Keratinocyte (primary cell): ENCODE results near the gene UNG. TPM values are rescaled to one million over a fixed set of nuclear protein-coding genes. Genes with fewer than 3 reads are reported as not detected.

Experiments
- DNase-seq: peaks from one replicate; pipeline ENCODE4 v3.0.0-alpha.2; 2011; ENCODE audit warnings: low read depth, missing footprints, low spot score
- FAIRE-seq: peaks from 2 replicates; lab custom pipeline; 2011; peaks lifted over from hg19 to GRCh38; lab: Jason Lieb, UNC
- H2AFZ ChIP-seq: 2 replicates; pipeline ENCODE4 v1.6.0; 2012; ENCODE audit warnings: low read length, control low read depth, inconsistent platforms; ENCODE audit not compliant: control insufficient read depth
- H3K27ac ChIP-seq: 2 replicates; pipeline ENCODE4 v1.5.1; 2011; ENCODE audit warnings: low read length; ENCODE audit not compliant: control insufficient read depth, insufficient read depth
- H3K27me3 ChIP-seq: 3 replicates; pipeline ENCODE4 v1.6.0; 2011; ENCODE audit warnings: low read length; ENCODE audit not compliant: control insufficient read depth, insufficient read depth; ENCODE audit errors: extremely low read depth
- H3K36me3 ChIP-seq, 2 experiments: 2 replicates in 1 of 2; 3 replicates in 1 of 2; pipeline ENCODE4 v1.5.1; 2011; ENCODE audit warnings: low read length in 2 of 2, mild to moderate bottlenecking in 1 of 2; ENCODE audit not compliant: control insufficient read depth in 2 of 2, insufficient read depth in 2 of 2; ENCODE audit errors: extremely low read depth in 1 of 2
- H3K4me1 ChIP-seq: 3 replicates; pipeline ENCODE4 v1.5.1; 2011; ENCODE audit warnings: low read length; ENCODE audit not compliant: control insufficient read depth, insufficient read depth; ENCODE audit errors: extremely low read depth
- H3K4me2 ChIP-seq: 3 replicates; pipeline ENCODE4 v1.6.0; 2011; ENCODE audit warnings: low read depth, low read length; ENCODE audit not compliant: control insufficient read depth, insufficient read depth; ENCODE audit errors: extremely low read depth
- H3K4me3 ChIP-seq, 3 experiments: fragments of 200-600 bp in 1 of 3; sonication (generic) in 1 of 3; 2 replicates in 2 of 3; 3 replicates in 1 of 3; pipeline ENCODE4 v1.5.1; 2011 to 2016; ENCODE audit warnings: low read length in 3 of 3, mild to moderate bottlenecking in 3 of 3, control low read depth in 2 of 3, inconsistent platforms in 1 of 3, low read depth in 1 of 3, mixed read lengths in 1 of 3, mixed run types in 1 of 3, moderate library complexity in 1 of 3; ENCODE audit not compliant: control insufficient read depth in 2 of 3, insufficient read depth in 2 of 3; ENCODE audit errors: extremely low read depth in 1 of 3
- H3K79me2 ChIP-seq: 2 replicates; pipeline ENCODE4 v1.6.0; 2012; ENCODE audit warnings: low read length; ENCODE audit not compliant: control insufficient read depth, insufficient read depth
- H3K9ac ChIP-seq: 3 replicates; pipeline ENCODE4 v1.6.0; 2011; ENCODE audit warnings: low read length; ENCODE audit not compliant: control insufficient read depth, insufficient read depth; ENCODE audit errors: extremely low read depth
- H3K9me1 ChIP-seq: 3 replicates; pipeline ENCODE4 v1.6.0; 2011; ENCODE audit warnings: low read length; ENCODE audit not compliant: control insufficient read depth, insufficient read depth; ENCODE audit errors: extremely low read depth
- H3K9me3 ChIP-seq: 2 replicates; pipeline ENCODE4 v1.5.1; 2012; ENCODE audit warnings: low read depth, low read length; ENCODE audit not compliant: control insufficient read depth
- H4K20me1 ChIP-seq: 3 replicates; pipeline ENCODE4 v1.6.0; 2011; ENCODE audit warnings: low read length; ENCODE audit not compliant: control insufficient read depth, insufficient read depth; ENCODE audit errors: extremely low read depth
- CTCF ChIP-seq, 3 experiments: IDR thresholded peaks in 1 of 3; conservative IDR thresholded peaks in 1 of 3; optimal IDR thresholded peaks in 1 of 3; 2 replicates in 2 of 3; 3 replicates in 1 of 3; pipeline versions ENCODE3 to v1.5.1; 2011; ENCODE audit warnings: low read length in 3 of 3, mild to moderate bottlenecking in 3 of 3, moderate library complexity in 2 of 3, control low read depth in 1 of 3, inconsistent platforms in 1 of 3; ENCODE audit not compliant: insufficient read depth in 2 of 3; ENCODE audit errors: extremely low read depth in 1 of 3
- EZH2 ChIP-seq: IDR thresholded peaks from one replicate; pipeline ENCODE4 v1.6.1; 2012; ENCODE audit warnings: inconsistent platforms, mild to moderate bottlenecking, low read length, moderate library complexity
- dilution Hi-C: fragments of 300-500 bp; cut with MboI; formaldehyde crosslinking; loops from one replicate; pipeline ENCODE4 v1.7.0; 2020; ENCODE audit warnings: low sequenced_read_pairs; ENCODE audit not compliant: extremely low pct_ligation_motif_present
- polyA plus RNA-seq, 5 experiments: library from polyadenylated mRNA; depleted of rRNA in 3 of 5; stranded (reverse) in 3 of 5; stranded (forward) in 1 of 5; unstranded in 1 of 5; fragments of >200 nt; gene quantifications; 1 replicate in 1 of 5; 2 replicates in 3 of 5; 3 replicates in 1 of 5; pipeline versions ENCODE4 v1.2.1 to v1.2.3, GENCODE V29; 2011 to 2012; ENCODE audit warnings: missing spikeins in 2 of 5, low read depth in 1 of 5, low replicate concordance in 1 of 5

Gene UNG
- polyA plus RNA-seq, 1 donor (not counting 4 experiments of a cell fraction or from before 2014, with no cell fraction given): 26.3 TPM

- Histone ChIP-seq H3K9me3 (no peaks in the 10 kb centered on the region), H3K4me2 (peak overlapping the region; percentile 94), H3K27ac (no peak overlapping the region), H3K27me3 (peaks cover 5% of the 10 kb centered on the region), H3K9ac (peak overlapping the region; percentile 41), H3K36me3 (no peaks in the 10 kb centered on the region), H3K4me3 (peak overlapping the region; percentile 16 to 51 (median 44)), H2AFZ (peak overlapping the region; percentile 89), H4K20me1 (no peaks in the 10 kb centered on the region), H3K9me1 (no peaks in the 10 kb centered on the region), H3K79me2 (no peaks in the 10 kb centered on the region), H3K4me1 (peaks cover 8% of the 10 kb centered on the region)
- DNase-seq: no peak
- FAIRE-seq: no peak
- dilution Hi-C loops: no loop called here
- TF ChIP-seq EZH2 (no peak), CTCF (optimal IDR thresholded peaks at IDR 0.05 in 1 of 3, IDR thresholded peaks at IDR 0.05 in 1 of 3, conservative IDR thresholded peaks at IDR 0.05 in 1 of 3; ENCODE audit: extremely low read depth in 1 of 3, insufficient read depth in 2 of 3, low read length in 3 of 3) (no peak)
Observed at GRCh38 chr12:109153821-109154441, 56.5 kb downstream of the UNG start.

DNA sequence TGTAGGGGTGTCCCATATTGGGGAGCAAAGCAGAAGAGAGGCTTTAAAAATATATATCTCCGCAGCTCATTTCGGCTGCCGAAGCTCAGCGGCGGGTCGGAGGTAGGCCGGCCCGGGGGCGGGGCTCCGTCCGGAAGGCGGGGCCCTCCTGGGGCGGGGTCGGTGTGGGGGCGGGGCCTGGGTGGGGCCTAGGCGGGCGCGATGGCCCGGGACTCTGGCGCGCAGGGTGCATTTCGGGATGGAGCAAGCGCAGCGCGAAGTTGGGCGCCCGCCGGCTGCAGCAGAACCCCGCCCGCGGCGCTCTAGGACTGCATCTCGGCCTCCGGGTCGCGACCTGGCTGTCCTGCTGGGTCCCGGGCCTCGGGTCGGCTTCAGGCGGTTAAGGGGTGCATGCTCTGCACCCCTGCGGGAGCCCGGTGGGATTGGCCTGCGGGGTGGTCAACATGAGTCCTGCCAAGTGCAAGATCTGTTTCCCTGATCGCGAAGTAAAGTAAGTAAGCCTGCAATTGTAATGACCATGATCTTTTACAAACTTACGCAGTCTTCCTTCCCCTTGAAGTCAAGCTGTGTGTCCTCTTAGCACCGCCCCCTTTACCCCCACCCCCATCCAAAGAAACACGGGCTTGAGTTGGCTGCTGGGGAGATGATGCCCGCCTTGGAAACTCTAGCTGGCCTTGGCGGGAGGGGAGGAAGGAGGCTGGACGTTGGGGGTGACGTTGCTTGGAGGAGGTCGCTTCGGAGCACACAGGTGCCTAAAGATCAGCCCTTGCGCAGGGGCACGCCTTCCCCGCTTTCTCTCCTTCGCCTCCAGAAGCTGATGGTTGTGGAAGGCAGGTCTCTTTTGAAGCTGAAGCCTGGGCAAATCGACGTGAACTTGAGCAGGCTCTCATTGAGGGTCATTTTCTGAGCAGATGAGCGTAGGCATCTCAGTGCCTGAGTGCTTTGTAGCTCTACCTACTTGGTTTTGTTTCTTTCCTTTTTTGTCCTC, 57.3 kb downstream of the UNG start:
- DNase-seq (peak; percentile 33), FAIRE-seq (no peak)
- H3K36me3 ChIP-seq: no peaks in the 10 kb centered on the region
- H3K9me3 ChIP-seq: no peaks in the 10 kb centered on the region
- peak overlapping the region; percentile 94 for H3K4me2 ChIP-seq
- dilution Hi-C loops: no loop called here
- peak overlapping the region; percentile 36 to 64 (median 51) for H3K4me3 ChIP-seq
- peaks cover 5% of the 10 kb centered on the region for H3K27me3 ChIP-seq
- H4K20me1 ChIP-seq: no peaks in the 10 kb centered on the region
- H3K4me1 ChIP-seq: peaks cover 8% of the 10 kb centered on the region
- TF ChIP-seq CTCF (optimal IDR thresholded peaks at IDR 0.05 in 1 of 3, IDR thresholded peaks at IDR 0.05 in 1 of 3, conservative IDR thresholded peaks at IDR 0.05 in 1 of 3; ENCODE audit: extremely low read depth in 1 of 3, insufficient read depth in 2 of 3, low read length in 3 of 3) (no peak), EZH2 (no peak)
- no peaks in the 10 kb centered on the region for H3K9me1 ChIP-seq
- H3K9ac ChIP-seq: peak overlapping the region; percentile 48
- peak overlapping the region; percentile 89 for H2AFZ ChIP-seq
- H3K79me2 ChIP-seq: no peaks in the 10 kb centered on the region
- no peak overlapping the region for H3K27ac ChIP-seq
